ENCODE results near the gene THEM5.

DNA sequence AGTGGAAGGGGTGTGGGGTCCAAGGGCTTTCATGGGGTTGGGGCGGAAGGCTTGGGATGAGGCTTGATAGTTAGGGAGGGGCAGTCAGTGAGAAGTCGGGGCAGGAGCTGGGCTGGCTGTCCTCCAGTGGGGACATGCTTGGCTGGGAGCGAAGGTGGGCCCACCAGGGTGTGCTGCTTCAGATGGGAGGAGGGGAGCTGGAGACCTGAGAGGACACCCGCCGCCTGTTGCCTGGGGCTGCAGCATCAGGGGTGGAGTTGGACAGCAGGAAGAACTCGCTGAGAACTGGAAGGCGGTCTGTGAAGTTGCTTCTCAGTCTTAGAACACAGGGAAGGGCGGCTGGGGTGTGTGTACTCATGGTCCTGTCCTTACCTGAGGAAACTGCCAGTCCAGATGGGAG, 1.6 kb downstream of the THEM5 start:
- TF ChIP-seq POLR2A (IDR thresholded peaks at IDR 0.05), result no peak
- TF ChIP-seq, protein P1, sequence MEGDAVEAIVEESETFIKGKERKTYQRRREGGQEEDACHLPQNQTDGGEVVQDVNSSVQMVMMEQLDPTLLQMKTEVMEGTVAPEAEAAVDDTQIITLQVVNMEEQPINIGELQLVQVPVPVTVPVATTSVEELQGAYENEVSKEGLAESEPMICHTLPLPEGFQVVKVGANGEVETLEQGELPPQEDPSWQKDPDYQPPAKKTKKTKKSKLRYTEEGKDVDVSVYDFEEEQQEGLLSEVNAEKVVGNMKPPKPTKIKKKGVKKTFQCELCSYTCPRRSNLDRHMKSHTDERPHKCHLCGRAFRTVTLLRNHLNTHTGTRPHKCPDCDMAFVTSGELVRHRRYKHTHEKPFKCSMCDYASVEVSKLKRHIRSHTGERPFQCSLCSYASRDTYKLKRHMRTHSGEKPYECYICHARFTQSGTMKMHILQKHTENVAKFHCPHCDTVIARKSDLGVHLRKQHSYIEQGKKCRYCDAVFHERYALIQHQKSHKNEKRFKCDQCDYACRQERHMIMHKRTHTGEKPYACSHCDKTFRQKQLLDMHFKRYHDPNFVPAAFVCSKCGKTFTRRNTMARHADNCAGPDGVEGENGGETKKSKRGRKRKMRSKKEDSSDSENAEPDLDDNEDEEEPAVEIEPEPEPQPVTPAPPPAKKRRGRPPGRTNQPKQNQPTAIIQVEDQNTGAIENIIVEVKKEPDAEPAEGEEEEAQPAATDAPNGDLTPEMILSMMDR (IDR thresholded peaks at IDR 0.05 in 8 of 11, conservative IDR thresholded peaks at IDR 0.05 in 3 of 11), result no peak

All from spleen (tissue), 7 donors.